HG03064 (cell line): ENCODE data around the gene NRARP.
A peak's percentile ranks its signal among the peaks of the same experiment; 100 is the strongest.

Experiments used
- ATAC-seq: cut with Tn5 transposase; IDR thresholded peaks from one replicate; pipeline ENCODE4 v1.9.1; 2021; ENCODE audit warnings: low read depth; ENCODE audit not compliant: unreplicated experiment

NRARP gene

GRCh38 chr9:137311986-137312851, 10.1 kb upstream of the NRARP start:
- no peak for ATAC-seq

DNA sequence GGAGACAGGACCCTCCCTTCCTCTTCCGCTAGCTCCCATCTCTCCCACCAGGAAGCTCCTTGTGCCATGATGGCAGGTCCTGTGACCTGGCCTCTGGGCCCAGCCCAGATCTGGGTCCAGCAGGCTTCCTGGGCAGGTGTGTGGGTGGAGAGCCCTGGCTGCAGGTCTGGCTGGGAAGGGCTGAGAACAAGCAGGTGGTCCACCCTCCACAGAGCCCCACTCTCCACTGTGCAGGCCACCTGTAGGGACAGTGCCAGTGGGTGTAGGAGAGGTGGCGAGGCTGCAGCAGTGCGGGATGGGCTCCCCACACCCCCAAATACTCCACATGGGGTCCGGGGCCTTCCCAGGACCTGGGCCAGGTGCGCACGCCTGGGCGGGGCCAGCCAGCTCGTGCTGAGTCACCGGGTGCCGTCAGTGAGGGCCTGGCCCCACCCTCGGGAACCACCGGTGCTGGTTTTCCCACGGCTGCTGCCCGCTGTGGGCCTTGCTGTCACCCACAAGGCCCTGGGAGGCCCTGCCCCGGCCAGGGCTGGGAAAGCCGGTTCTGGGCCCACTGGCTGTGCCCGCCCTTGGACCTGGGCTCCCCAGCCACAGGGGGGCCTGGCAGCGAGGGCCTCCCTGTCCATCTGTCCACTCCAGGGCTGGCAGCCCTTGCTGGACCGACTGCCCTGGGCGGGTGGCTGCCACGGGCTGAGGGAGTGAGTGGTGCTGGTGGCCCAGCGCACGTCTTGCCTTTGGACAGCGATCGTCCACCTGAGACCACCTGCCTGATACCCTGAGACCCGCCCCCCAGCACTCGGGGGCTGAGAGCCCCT, 9.3 kb upstream of the NRARP start:
- no peak for ATAC-seq

DNA sequence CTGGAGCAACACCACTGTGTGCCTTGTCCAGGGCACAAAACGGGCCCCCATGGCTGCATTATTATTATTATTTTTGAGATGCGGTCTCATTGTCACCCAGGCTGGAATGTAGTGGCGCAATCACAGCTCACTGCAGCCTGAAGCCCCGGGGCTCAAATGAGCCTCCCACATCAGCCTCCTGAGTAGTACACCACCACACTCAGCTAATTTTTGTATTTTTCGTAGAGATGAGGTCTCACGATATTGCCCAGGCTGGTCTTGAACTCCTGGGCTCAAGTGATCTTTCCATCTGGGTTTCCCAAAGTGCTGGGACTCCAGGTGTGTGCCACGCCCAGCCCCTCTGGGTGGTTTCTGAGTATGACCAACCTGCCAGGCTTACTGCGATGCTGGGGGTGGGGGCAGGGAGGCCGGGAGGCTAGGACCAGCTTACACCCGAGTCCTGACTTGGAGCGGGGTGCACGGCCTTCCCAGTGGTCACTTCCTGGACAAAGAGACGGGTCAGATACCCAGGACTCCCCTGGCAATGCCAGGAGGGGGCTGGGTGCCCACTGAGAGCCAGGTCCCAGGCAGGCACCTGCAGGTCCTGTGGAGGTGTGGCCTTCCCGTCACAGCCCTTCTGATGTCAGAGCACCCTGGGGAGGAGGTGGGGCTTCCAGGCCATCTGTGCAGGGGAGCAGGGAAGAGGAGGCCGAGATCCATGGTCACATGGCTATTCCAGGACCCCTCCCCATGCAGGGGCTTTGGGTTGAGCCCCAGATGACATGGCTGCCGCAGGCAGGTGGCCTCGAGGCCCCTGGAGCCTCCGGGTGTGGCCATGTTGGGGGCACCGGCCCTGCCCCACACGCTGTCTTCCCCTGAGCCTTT, 8.3 kb upstream of the NRARP start:
- no peak for ATAC-seq

- ATAC-seq: no peak
Measured at GRCh38 chr9:137309368-137310188, 7.5 kb upstream of the NRARP start.

- no peak for ATAC-seq
Measured at GRCh38 chr9:137308057-137308619, 6.1 kb upstream of the NRARP start.

DNA sequence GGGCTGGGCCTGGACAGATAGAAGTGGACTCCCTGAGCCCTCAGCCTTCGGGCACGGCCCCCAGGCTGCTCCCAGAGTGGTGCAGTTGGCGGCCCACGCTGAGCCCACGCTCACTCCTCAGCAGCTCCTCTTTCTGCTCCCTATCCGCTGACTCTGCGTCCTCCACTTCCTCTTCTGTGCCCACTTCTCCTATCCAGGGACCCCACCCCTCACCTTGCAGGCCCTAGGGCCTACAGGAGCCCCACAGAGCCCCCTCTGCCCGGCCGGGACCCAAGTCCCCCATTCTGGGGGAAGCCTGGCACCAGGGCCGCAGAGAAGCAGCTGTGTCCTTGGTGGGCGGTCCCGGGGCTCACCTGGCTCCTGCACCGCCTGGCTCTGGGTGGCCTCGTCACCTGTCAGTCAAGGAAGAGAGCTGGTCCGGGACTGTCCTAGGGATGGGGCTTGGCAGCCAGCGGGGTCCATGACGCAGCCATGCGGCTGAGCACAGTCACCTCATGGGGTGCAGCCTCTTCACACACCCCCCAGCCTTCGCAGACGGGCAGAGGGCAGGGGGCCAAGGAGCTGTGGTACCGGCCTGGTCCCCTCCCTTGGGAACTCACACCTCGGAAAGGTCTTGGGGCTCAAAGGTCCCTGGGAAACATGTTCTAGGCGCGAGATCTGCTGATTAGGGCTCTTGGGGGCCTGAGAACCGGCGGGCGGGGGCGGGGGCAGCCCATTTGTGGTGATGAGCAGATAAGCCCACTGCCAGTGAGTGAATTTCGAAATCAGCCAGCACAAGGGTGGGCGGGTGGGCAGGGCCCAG, 5.4 kb upstream of the NRARP start:
- no peak for ATAC-seq

DNA sequence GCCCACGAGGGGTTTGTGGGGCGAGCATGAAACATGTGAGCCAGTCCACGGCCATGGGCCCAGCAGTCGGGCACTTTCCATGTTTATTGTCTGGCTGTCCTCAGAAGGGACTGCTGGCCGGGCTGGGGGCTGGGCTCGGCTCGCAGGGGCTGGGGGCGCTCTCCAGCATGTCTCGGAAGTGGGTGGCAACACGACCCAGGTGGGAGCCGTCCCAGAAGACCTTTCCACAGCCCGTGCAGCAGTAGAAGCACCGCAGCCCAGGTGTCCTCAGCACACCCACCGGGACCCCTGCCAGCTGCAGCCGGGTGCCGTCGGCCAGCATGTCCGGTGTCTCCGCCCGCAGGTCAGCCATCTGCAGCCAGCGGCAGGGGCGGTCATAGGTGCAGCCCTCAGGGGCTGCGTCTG, 4.8 kb upstream of the NRARP start:
- no peak for ATAC-seq

DNA sequence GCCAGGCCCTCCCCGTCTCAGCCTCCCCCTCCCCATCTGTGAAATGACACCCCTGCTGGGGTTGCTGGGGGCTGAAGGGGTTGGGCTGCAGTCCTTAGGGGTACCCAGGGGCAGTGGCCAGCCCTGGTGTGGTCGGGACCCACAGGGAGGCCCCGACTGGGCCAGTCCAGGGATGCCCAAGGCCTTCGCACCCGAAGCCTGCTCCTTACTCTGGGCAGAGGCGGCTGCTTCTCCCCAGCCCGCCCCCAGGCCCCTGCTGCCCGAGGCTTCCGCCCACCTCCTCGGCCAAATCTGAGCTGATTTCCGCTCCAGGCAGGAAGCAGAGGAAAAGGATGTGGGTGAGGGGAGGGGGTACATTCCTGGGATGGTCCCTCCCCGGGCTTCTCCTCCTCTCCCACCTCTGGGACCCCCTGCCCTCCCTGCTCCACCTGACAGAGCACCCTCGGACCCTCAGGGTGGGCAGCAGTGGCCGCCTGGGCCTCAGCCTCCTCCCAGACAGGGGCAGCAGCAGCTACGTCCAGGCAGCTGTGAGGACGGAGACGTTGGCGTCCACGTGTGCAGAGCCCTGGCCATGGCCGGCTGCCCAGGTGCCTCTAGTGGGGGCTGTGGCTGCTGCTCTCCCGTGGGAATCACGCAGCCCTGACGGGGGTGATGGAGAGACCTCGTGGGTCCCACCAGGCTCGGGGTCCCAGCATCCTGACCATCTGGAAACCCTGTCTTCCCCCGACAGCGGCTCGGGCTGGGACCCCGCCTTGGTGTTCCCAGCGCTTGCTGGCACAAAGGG, 4.2 kb upstream of the NRARP start:
- no peak for ATAC-seq

DNA sequence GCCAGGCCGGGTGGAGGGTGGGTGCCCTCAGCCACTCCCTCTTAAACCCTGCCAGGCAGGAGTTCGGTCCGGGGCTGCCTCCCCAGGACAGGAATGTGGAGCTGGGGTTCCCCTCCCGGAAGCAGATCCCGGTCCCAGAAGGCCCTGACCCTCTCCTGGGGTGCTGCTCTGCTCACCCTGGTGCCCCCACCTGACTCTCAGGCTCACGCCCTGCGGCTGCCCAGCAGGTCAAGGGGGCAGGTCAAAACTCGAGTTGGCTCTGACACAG, 3.7 kb upstream of the NRARP start:
- no peak for ATAC-seq

DNA sequence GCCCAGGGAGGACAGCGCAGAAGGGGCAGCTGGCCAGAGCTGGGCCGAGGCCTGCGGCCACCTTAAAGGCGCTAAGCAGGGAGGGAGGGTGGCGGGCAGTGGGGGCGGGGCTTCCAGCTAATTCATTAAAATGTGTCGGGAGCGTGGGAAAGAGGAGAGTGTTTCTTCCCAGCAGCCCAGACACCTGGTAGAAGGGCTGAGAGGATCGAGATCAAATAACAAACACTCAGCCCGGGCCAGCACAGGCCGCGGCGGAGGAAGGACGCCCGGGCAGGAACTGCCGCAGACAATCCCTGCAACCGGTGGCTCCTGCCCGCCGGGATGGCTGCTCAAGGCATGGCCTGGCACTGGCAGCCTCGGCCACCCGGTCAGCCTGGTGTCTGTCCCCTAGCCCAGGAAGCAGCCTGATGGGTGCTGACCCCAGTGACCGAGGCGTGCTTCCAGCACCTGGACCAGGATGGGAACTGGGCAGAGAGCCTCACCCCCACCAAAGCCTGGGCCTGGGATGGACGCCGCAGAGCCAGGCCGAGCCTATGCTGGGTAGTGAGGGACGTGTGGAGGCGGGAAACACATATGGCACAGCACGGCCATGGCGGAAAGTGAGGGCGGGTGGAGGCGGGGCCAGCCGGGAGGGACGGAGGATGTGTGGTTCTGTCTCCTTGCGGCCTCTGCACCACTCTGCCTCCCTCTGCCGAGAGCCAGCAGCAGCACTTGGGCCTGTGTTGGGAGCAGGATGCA, 3.2 kb upstream of the NRARP start:
- no peak for ATAC-seq

DNA sequence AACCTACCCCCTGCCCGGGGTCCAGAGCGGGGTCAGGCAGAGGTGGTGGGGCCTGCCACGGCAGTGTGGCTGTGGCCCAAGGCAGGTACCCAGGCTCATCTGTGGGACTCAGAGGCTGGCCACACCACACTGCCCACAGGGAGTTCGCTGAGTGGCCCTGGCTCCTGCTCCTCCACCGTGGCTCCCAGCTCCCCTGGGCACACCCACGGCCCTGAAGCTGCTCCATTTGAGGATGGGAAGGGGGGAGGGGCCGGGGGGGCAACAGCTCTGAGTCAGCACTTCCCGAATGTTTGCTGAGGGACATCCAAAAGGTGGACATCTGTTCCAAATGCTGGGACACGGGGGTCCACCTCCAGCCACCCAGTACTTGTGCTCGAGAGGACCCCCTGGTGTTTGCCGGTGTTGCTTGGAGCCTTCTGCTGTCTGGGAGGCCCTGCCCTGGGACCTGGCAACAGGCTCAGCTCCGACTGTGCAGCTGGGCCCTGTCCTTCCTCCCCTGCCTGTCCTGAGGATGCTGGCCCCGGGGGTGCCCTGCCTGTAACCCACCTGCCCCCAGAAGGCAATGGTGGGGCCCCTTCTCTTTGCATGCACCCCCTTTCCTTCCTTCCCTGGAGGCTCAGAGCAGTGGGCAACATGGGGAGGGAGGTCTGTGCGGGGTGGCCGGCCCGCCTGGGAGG, 2.5 kb upstream of the NRARP start:
- ATAC-seq: no peak

- no peak for ATAC-seq
Measured at GRCh38 chr9:137303893-137304382, 1.9 kb upstream of the NRARP start.

- ATAC-seq: no peak
Measured at GRCh38 chr9:137303151-137303892, 1.3 kb upstream of the NRARP start.

DNA sequence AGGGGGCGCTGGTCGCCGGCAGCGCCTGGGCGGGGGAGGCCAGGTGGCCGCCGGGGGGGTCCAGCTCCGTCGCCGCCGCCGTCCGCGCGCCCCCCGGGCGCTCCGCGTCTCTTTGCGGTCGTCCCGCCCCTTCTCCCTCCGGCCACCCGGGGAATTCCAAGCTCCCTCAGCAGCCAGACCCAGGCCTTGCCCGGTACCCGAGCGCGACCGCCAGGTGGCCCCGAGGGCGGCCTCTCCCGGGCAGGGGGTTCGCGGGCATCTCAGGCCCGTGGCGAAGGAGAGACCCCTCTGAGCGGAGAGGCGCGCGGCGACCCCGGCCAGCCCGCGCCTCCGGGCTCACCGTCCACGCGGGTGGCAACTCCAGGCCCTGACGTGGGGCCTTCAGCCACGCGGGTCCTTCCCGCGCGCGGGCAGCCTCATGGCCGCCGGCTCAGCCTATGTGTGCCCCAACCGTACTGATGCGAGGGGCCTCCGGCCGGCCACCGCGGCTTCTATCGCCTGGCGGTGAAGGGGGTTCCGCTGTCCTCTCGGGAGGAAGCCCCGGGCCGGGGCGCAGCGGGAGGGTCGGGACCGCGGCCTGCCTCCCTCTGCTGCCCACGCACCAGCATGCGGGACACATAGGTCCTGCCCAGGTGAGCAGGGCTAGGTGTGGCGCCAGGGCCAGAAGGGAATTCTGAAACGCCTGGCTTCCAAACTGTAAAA, 529 bp upstream of the NRARP start:
- peak; percentile 32 for ATAC-seq

GRCh38 chr9:137301081-137301947, 757 bp downstream of the NRARP start:
- ATAC-seq: no peak
